Caco-2 (cell line): ENCODE data around the gene CLEC17A. TPM values are rescaled to one million over a fixed set of nuclear protein-coding genes. Genes with fewer than 3 reads are reported as not detected.

Experiments
- BruUV-seq: library from RNA; stranded (reverse); fragments of 400-500 nt; replicated peaks from 2 replicates; lab custom pipeline; 2021; lab: Mats Ljungman, UMichigan
- CTCF ChIA-PET: fragments of 300-600 bp; sonication (Branson Sonifier 250); formaldehyde crosslinking; loops from one replicate; lab custom pipeline; 2022; ENCODE audit warnings: antibody characterized with exemption; lab: Charles Lee
- POLR2A ChIA-PET: fragments of 300-600 bp; sonication (Branson Sonifier 250); formaldehyde crosslinking; loops from one replicate; lab custom pipeline; 2022; ENCODE audit warnings: antibody characterized with exemption; lab: Charles Lee
- DNase-seq, 2 experiments: peaks; one replicate each; pipeline versions ENCODE4 v3.0.0 to v3.0.0-alpha.2; 2020 to 2022
- H3K27me3 ChIP-seq: replicated peaks from 2 replicates; pipeline ENCODE4 v1.6.0; 2011; ENCODE audit warnings: low read length; ENCODE audit not compliant: control insufficient read depth, insufficient read depth
- H3K36me3 ChIP-seq: 2 replicates; pipeline ENCODE4 v1.5.1; 2011; ENCODE audit warnings: low read length; ENCODE audit not compliant: control insufficient read depth, insufficient read depth
- H3K4me1 ChIP-seq: fragments of 250-450 bp; sonication (Bioruptor Pico); 2 replicates; pipeline ENCODE4 v1.5.1; 2020; ENCODE audit warnings: mild to moderate bottlenecking
- H3K4me3 ChIP-seq: 2 replicates; pipeline ENCODE4 v1.5.1; 2011; ENCODE audit warnings: low read depth, mild to moderate bottlenecking, control low read depth, low read length
- H3K9me3 ChIP-seq: fragments of 250-450 bp; sonication (Bioruptor Pico); 2 replicates; pipeline ENCODE4 v1.5.1; 2020; ENCODE audit warnings: mild to moderate bottlenecking, moderate library complexity
- H3K27ac Mint-ChIP-seq: one replicate; pipeline ENCODE4 v1.8.0; 2022; ENCODE audit warnings: mixed read lengths; ENCODE audit not compliant: unreplicated experiment
- H3K27me3 Mint-ChIP-seq: one replicate; pipeline ENCODE4 v1.8.0; 2022; ENCODE audit warnings: mixed read lengths; ENCODE audit not compliant: insufficient read depth, unreplicated experiment
- H3K36me3 Mint-ChIP-seq: one replicate; pipeline ENCODE4 v1.8.0; 2022; ENCODE audit warnings: mild to moderate bottlenecking, mixed read lengths; ENCODE audit not compliant: insufficient read depth, unreplicated experiment
- H3K4me1 Mint-ChIP-seq: one replicate; pipeline ENCODE4 v1.8.0; 2022; ENCODE audit warnings: low read depth, mixed read lengths; ENCODE audit not compliant: unreplicated experiment
- H3K4me3 Mint-ChIP-seq: one replicate; pipeline ENCODE4 v1.8.0; 2022; ENCODE audit warnings: mild to moderate bottlenecking, moderate library complexity, mixed read lengths; ENCODE audit not compliant: unreplicated experiment
- H3K9me3 Mint-ChIP-seq: one replicate; pipeline ENCODE4 v1.8.0; 2022; ENCODE audit warnings: mixed read lengths; ENCODE audit not compliant: unreplicated experiment
- CTCF ChIP-seq, 2 experiments: fragments of 200-600 bp in 1 of 2; IDR thresholded peaks; 1 replicate in 1 of 2; 2 replicates in 1 of 2; pipeline versions ENCODE4 v1.5.1 to v1.8.0; 2011 to 2022; ENCODE audit warnings: antibody characterized with exemption in 1 of 2, control low read depth in 1 of 2, inconsistent platforms in 1 of 2, low read depth in 1 of 2, low read length in 1 of 2, mild to moderate bottlenecking in 1 of 2, moderate library complexity in 1 of 2; ENCODE audit not compliant: insufficient read depth in 1 of 2, severe bottlenecking in 1 of 2, unreplicated experiment in 1 of 2
- intact Hi-C: fragments of 100-400 bp; cut with micrococcal nuclease; formaldehyde crosslinking; loops from one replicate; pipeline ENCODE4 v1.10.0; 2022; ENCODE audit not compliant: unreplicated experiment
- total RNA-seq: library from RNA; stranded (reverse); gene quantifications from 2 replicates; pipeline ENCODE4 v1.2.3, GENCODE V29; 2022

Gene CLEC17A
- total RNA-seq, 1 experiment from 2014 or later: not detected

DNA sequence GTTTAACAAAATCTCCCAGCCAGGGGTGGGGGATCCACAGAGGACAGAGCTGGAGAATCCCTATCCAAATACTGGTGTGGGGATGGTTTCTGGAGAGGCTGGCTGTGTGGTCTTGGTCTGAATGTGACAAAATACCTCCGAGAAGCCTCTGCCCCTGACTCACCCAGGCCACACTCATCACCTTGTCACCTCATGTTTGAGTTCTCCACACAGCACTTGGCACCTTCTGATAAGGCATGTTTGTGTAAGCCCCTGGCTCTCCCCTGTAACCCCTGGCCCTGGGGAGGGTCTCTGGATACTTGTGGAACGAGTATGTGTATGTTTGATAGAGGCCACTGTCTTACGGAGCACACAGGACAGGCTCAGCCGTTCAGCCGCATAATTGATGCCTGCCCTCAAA lies 38.8 kb upstream of the CLEC17A start:
- CTCF ChIA-PET: no interaction called here
- H3K4me1 ChIP-seq: peaks cover 4% of the 10 kb centered on the region; the same call in 1 of the 2 replicates
- DNase-seq: no peak
- H3K36me3 ChIP-seq: no peaks in the 10 kb centered on the region
- H3K4me3 ChIP-seq: no peak overlapping the region
- no TSS peak for BruUV-seq
- Mint-ChIP-seq H3K27me3 (no peaks in the 10 kb centered on the region), H3K36me3 (peaks cover 48% of the 10 kb centered on the region), H3K27ac (peak overlapping the region; percentile 48), H3K4me3 (no peak overlapping the region), H3K9me3 (no peaks in the 10 kb centered on the region), H3K4me1 (no peaks in the 10 kb centered on the region)
- POLR2A ChIA-PET: no interaction called here
- TF ChIP-seq CTCF (IDR thresholded peaks at IDR 0.05; ENCODE audit: insufficient read depth in 1 of 2, low read depth in 1 of 2, low read length in 1 of 2, severe bottlenecking in 1 of 2, unreplicated experiment in 1 of 2): no peak
- H3K27me3 ChIP-seq: no peaks in the 10 kb centered on the region
- intact Hi-C loops: no loop called here
- no peaks in the 10 kb centered on the region for H3K9me3 ChIP-seq

GRCh38 chr19:14544977-14545715 lies 37.7 kb upstream of the CLEC17A start:
- H3K27me3 ChIP-seq: no peaks in the 10 kb centered on the region
- ChIA-PET CTCF (no interaction called here), POLR2A (no interaction called here)
- H3K27me3 Mint-ChIP-seq: no peaks in the 10 kb centered on the region
- peaks cover 4% of the 10 kb centered on the region; the same call in 1 of the 2 replicates for H3K4me1 ChIP-seq
- no peak overlapping the region for H3K4me3 Mint-ChIP-seq
- H3K36me3 Mint-ChIP-seq: peaks cover 53% of the 10 kb centered on the region
- no peak for DNase-seq
- H3K27ac Mint-ChIP-seq: no peak overlapping the region
- no peak overlapping the region for H3K4me3 ChIP-seq
- H3K4me1 Mint-ChIP-seq: no peaks in the 10 kb centered on the region
- no peak for TF ChIP-seq CTCF (IDR thresholded peaks at IDR 0.05; ENCODE audit: insufficient read depth in 1 of 2, low read depth in 1 of 2, low read length in 1 of 2, severe bottlenecking in 1 of 2, unreplicated experiment in 1 of 2)
- H3K36me3 ChIP-seq: no peaks in the 10 kb centered on the region
- BruUV-seq: no TSS peak
- intact Hi-C loops: no loop called here
- no peaks in the 10 kb centered on the region for H3K9me3 ChIP-seq
- no peaks in the 10 kb centered on the region for H3K9me3 Mint-ChIP-seq

GRCh38 chr19:14545716-14546082 lies 37.2 kb upstream of the CLEC17A start:
- no peak overlapping the region for H3K4me3 Mint-ChIP-seq
- no peaks in the 10 kb centered on the region for H3K36me3 ChIP-seq

More at GRCh38 chr19:14545716-14546082, 37.2 kb upstream of the CLEC17A start:
- no peaks in the 10 kb centered on the region for H3K27me3 Mint-ChIP-seq
- DNase-seq: no peak
- H3K9me3 Mint-ChIP-seq: no peaks in the 10 kb centered on the region
- no TSS peak for BruUV-seq
- Histone ChIP-seq H3K4me1 (peaks cover 9% of the 10 kb centered on the region), H3K9me3 (no peaks in the 10 kb centered on the region), H3K27me3 (no peaks in the 10 kb centered on the region), H3K4me3 (no peak overlapping the region)
- H3K36me3 Mint-ChIP-seq: peaks cover 52% of the 10 kb centered on the region
- no peaks in the 10 kb centered on the region for H3K4me1 Mint-ChIP-seq
- intact Hi-C loops: no loop called here
- TF ChIP-seq CTCF (IDR thresholded peaks at IDR 0.05; ENCODE audit: insufficient read depth in 1 of 2, low read depth in 1 of 2, low read length in 1 of 2, severe bottlenecking in 1 of 2, unreplicated experiment in 1 of 2): no peak
- H3K27ac Mint-ChIP-seq: no peak overlapping the region
- CTCF ChIA-PET: no interaction called here
- POLR2A ChIA-PET: no interaction called here
